ENCODE results near the gene RXFP4.

DNA sequence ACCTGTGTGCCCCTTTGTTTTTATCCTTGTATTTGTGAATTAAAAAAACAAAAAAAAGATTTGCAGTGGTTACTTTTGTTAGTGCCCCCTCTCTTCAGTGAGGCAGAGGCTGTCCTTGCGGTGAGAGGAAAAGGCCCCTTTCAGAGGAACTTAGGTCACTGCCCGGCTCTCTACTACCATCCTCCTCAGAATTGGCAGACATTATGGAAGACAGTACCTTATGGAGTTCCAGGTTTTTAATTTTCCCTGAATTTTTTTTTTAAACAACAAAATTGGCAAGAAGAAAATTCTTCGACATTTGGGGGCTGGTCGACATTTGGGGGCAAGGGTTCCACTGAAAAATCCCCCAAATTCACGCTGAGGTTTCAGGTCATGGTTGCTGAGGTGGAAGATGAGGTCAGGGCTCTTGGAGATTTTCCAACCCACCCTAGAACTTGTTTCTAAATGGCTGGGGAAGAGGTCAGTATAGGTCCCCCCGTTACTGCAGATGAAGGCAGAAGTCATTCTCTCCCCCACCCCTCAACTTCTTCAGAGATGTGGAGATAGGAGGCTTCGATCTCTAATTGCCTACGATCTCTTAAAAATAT is 5.3 kb downstream of the RXFP4 start:
- TF ChIP-seq CTCF (IDR thresholded peaks at IDR 0.05) (no peak), POLR2A (IDR thresholded peaks at IDR 0.05) (no peak), POLR2AphosphoS5 (IDR thresholded peaks at IDR 0.05) (no peak)

Measured in upper lobe of left lung (tissue), 4 donors.